T1000 (cell line): ENCODE measurements around the gene CYP24A1.

Experiments used
- DNase-seq: peaks from one replicate; lab custom pipeline; 2025; ENCODE audit warnings: mixed read lengths; lab: John Stamatoyannopoulos, UW

The CYP24A1 gene

DNA sequence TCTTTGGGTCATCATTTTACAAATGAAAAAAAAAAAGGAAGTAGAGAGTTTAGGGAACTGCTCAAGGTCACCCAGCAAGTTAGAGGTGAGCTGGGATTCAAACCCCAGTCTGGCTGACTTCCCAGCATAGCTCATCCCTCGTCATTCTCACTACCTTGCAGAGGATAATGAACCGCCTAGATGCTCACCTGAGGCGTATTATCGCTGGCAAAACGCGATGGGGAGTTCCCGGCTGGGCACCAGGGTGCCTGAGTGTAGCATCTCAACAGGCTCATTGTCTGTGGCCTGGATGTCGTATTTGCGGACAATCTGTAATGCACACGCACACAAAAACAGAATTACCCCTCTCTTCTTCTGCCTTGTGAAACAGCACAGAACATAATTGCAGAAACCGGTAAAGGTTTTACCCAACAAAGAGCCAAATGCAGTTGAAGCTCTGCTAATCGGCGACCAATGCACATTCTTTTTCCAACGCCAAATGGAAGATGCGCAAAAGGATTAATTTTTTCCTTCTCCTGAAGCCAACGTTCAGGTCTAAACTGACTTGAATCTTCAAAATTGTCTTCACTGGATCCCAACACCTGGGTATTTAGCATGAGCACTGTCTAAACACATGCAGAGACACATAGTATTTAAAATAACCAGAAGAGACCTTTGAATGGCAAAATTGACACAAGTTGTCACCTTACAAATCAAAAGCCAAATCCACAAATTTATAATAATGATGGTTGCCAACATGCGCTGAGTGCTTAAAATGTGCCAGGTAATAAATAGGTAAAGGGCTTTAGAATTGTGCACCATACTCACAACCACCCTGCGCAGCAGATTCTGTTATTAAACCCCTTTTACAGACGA lies 16.6 kb downstream of the CYP24A1 start:
- no peak for DNase-seq

GRCh38 chr20:54156522-54156921 lies 17.3 kb downstream of the CYP24A1 start:
- no peak for DNase-seq

GRCh38 chr20:54155736-54156317 lies 18.0 kb downstream of the CYP24A1 start:
- no peak for DNase-seq

DNA sequence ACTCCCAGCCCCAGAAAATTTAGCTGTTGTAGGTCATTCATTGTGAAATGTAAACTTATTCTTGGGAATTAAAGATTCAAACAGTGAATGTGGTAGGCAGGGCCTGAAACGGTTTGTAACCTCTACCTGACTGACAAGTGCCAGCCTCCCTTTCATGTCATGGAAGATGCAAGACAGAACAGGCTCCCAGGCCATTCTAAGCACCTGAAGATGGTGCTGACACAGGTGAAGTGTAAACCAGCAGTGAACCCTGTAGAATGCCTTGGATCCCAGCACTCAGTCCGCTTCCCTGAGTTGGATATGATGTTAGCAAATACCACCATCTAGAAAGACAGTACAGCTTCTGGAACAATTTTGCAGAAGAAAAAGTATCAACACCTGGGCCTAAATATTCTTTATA lies 19.3 kb downstream of the CYP24A1 start:
- no peak for DNase-seq

DNA sequence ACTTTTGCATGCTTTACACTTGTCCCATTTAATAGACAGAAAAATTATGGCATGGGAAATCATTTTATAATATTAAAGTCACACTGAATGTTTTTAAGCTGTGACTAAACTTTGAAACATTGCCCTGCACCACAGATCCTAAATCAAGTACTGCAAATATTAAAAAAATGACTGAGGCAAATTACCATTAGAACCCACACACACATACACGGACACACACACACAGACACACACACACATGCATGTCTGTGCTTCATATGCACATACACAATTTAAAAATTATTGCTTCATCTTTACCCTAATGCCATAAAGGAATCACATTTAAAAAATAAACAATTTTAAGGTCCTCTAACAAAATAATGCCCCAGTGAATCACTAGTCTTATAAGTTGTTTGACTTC lies 19.9 kb downstream of the CYP24A1 start:
- no peak for DNase-seq

DNA sequence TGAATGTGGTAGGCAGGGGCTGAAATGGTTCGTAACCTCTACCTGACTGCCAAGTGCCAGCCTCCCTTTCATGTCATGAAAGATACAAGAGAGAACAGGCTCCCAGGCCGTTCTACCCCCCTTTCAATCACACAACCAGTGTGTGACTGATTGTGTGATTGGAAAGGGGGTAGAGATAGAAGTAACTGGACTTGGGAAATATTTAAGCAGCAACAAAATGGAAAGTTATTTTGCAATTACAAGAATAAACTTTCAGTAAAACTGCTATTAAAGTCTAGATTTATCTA lies 20.8 kb downstream of the CYP24A1 start:
- DNase-seq = no peak

DNA sequence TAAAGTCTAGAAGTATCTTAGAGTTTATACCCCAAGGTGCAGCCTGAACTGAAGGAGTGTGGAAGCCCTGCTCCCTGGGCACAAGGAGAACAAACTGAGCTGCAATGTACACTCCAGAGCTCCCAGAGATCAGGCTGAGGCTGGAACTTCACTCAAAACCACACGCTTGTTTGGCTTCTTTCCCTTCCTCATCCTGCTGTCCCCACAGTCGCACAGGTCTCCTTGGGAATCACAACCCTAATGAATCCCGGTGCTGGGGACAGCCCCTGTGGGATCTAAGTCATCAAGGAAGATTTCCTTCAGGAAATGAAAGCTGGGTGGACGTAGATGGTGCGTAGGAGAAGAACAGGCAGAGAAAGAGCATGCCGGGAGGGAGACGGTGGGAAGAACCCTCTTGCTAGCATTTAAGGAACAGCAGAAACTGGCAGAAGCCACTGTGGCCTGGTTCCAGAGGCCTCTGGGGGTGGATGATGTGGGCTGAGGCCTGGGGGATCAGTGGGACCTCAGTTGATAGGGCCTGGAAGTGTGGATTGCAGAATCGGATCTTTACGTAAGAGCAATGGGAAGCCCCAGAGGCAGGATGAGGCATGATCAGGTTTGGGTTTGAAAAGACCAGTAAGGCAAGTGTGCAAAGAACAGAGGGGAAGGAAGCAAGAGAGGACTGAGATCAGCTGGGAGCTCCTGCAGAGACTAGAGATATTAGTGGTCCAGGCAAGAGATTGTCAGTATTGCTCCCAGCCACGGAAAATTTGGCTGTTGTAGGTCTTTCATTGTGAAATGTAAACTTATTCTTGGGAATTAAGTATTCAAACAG lies 21.4 kb downstream of the CYP24A1 start:
- no peak for DNase-seq

DNA sequence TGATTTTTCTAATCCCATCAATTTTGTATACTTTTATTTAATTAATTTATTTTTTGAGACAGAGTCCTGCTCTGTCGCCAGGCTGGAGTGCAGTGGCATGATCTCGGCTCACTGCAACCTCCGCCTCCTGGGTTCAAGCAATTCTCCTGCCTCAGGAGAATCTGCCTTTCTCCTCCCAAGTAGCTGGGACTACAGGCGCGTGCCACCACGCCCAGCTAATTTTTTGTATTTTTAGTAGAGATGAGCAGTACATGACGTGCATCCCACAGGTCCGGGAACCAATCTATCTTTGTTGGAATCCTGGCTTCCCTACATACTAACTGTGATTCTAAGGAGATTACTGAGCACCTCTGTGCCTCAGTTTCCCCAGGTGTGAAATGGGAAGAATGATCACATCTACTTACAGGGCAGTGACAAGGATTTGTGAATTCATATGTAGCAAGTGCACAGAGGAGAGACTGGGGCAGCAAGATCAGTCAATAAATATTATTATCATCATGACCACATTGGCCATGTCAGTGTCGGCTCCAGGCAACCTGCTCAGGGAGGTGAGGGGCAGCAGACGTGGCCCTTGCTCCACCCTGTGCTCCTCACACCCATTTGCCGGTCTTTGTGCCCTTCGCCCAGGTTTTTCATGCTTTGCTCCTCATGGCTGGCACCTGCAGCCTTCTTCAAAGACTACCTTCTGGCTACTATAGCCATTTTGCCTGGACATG lies 22.1 kb downstream of the CYP24A1 start:
- no peak for DNase-seq

DNA sequence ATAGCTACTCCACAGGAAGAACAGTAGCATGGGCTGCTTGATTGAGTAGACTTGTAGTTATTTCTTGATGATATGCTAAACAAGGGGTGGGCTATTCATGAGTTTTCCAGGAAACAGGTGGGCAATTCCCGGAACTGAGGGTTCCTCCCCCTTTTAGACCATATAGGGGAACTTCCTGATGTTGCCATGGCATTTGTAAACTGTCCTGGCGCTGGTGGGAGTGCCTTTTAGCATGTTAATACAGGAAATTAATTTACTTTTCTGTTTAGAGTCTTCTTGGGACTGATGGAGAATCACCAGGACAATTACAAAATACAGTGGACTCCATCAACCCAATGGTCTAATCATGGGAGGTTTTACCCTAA lies 22.7 kb downstream of the CYP24A1 start:
- no peak for DNase-seq

- no peak for DNase-seq
Observed at GRCh38 chr20:54149765-54150264, 24.0 kb downstream of the CYP24A1 start.

GRCh38 chr20:54148947-54149764 lies 24.6 kb downstream of the CYP24A1 start:
- DNase-seq = no peak

GRCh38 chr20:54146672-54147071 lies 27.1 kb downstream of the CYP24A1 start:
- DNase-seq = no peak

- no peak for DNase-seq
Observed at GRCh38 chr20:54144847-54145414, 28.9 kb downstream of the CYP24A1 start.

DNA sequence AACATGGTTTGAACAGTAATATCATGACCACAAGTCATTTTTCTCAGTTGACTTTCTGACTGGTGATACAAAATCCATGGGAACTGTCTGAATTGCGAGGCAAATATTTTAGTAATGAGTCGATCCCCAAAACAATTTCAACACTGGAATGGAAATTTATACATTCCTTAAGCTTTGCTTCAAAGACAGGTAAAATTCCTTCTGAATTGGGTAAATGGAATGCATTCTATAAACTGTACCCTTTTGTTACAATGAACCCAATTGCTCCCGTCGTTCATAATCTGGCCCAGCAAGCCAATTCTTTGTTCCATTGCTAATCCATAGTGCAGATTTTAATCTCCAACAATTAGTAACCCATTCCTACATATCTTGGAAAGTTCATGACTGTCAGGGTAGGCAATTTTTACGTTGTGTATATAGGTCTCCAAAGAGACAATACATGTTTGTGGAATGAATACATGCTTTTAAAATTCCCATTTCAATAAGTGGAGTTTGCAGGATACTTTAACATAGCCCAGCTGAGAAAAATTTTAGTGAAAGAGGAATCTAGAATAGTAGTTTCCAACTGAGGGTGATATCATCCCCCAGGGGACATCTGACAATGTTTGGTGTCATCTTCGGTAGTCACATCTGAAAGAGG lies 32.7 kb downstream of the CYP24A1 start:
- DNase-seq = no peak

GRCh38 chr20:54140486-54140885 lies 33.3 kb downstream of the CYP24A1 start:
- DNase-seq = no peak

GRCh38 chr20:54140067-54140466 lies 33.7 kb downstream of the CYP24A1 start:
- no peak for DNase-seq

DNA sequence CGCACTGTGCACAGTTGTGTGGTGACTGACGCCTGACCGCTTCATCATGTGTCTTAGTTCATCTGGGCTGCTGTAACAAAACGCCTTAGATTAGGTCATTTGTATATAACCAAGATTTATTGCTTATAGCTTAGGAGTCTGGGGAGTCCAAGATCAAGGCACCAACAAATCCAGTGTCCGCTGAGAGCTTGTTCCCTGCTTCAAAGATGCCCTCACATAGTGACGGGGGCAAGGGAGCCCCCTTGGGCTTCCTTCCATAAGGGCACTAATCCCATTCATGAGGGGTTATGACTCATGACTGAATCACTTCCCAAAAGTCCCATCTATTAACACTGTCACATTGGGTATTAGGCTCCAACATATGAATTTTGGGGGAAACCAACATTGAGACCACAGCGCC lies 34.6 kb downstream of the CYP24A1 start:
- DNase-seq = no peak

DNA sequence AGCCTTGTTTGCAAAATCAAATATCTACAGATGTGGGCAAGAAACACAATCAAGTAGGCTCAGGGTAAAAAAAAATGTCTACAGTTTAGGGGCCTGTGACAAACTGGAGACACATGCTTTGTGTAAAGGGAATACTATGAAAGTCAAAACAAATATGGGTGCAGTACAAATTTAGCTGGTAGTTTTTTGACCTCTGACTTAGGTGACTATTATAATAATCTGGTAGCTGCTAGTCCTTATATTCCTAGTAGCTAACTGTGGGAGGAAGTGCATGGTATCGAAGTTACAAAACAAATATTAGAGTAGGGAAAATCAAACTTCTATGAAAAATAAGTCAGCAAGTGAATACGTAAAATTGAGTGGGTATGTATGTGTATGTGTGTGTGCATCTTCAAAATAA lies 35.4 kb downstream of the CYP24A1 start:
- no peak for DNase-seq

GRCh38 chr20:54137115-54137514 lies 36.7 kb downstream of the CYP24A1 start:
- peak; percentile 42 for DNase-seq

- DNase-seq = peak; percentile 60
Observed at GRCh38 chr20:54134445-54135220, 39.2 kb downstream of the CYP24A1 start.
